T-helper 1 cell (primary cell): ENCODE measurements around the gene APOF.
"Not testable (repeated sequence)": the region's sequence is repeated elsewhere in the genome, so short reads cannot be mapped to it uniquely, and the experiment has no call there.

Experiments used
- DNase-seq, 5 donors: peaks; one replicate each; pipeline ENCODE4 v3.0.0-alpha.2; 2012 to 2020

Gene APOF

GRCh38 chr12:56330936-56331490 is 31.6 kb downstream of the APOF start:
- DNase-seq, result no peak

- DNase-seq, result no peak
Measured at GRCh38 chr12:56326533-56326932, 36.1 kb downstream of the APOF start.

GRCh38 chr12:56326126-56326525 is 36.5 kb downstream of the APOF start:
- DNase-seq, result no peak

- DNase-seq, result no peak
Measured at GRCh38 chr12:56324206-56324605, 38.5 kb downstream of the APOF start.

- not testable (repeated sequence) for DNase-seq
Measured at GRCh38 chr12:56321610-56322009, 41.0 kb downstream of the APOF start.

- DNase-seq, result peak in 1 of 5 donors; percentile 32
Measured at GRCh38 chr12:56321027-56321426, 41.6 kb downstream of the APOF start.

GRCh38 chr12:56317675-56318074 is 45.0 kb downstream of the APOF start:
- no peak for DNase-seq

- peak; percentile 82 to 95 (median 91) for DNase-seq
Measured at GRCh38 chr12:56315622-56316473, 46.8 kb downstream of the APOF start, which contains the start of gene CNPY2. CNPY2 (minus strand) TSS chr12:56315988; CDS start chr12:56315217, 771 bp downstream.

- DNase-seq, result no peak
Measured at GRCh38 chr12:56315249-56315621, 47.4 kb downstream of the APOF start.

GRCh38 chr12:56311003-56311402 is 51.7 kb downstream of the APOF start:
- no peak for DNase-seq
